Stimulated activated CD8-positive, alpha-beta memory T cell treated with anti-CD3 and anti-CD28 coated beads, Interleukin-12 subunit alpha, Interleukin-12 subunit beta, amount 100 ng/mL, for 1 hour (primary cell): Measurements from ENCODE around the gene THBS1.

ENCODE experiments used
- DNase-seq: peaks from one replicate; pipeline ENCODE4 v3.0.0-alpha.2; 2020; ENCODE audit warnings: low read depth

THBS1 gene

DNA sequence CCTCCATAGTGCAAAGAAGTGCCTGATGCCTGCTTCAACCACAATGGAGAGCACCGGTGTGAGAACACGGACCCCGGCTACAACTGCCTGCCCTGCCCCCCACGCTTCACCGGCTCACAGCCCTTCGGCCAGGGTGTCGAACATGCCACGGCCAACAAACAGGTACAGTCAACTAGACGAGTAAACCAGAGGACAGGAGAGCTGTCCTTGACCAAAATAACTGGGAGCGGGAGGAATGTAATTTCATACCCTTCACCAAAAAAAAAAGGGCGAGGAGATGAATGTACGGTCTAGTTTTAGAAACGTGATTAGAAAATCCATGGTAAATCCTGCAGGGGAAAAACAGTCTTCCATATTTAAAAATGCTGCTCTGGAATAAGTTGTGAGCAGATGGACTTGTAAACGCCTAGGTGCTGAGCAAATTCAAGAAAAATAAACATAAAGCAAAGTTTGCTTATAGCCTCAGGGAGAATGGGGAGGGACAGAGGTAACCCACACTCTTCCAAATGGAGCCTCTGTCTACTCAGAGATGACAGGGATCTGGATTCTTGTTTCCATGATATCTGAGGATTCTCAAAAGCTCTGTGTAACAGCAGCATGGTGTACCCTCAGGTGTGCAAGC, 8.4 kb downstream of the THBS1 start:
- DNase-seq, result no peak

DNA sequence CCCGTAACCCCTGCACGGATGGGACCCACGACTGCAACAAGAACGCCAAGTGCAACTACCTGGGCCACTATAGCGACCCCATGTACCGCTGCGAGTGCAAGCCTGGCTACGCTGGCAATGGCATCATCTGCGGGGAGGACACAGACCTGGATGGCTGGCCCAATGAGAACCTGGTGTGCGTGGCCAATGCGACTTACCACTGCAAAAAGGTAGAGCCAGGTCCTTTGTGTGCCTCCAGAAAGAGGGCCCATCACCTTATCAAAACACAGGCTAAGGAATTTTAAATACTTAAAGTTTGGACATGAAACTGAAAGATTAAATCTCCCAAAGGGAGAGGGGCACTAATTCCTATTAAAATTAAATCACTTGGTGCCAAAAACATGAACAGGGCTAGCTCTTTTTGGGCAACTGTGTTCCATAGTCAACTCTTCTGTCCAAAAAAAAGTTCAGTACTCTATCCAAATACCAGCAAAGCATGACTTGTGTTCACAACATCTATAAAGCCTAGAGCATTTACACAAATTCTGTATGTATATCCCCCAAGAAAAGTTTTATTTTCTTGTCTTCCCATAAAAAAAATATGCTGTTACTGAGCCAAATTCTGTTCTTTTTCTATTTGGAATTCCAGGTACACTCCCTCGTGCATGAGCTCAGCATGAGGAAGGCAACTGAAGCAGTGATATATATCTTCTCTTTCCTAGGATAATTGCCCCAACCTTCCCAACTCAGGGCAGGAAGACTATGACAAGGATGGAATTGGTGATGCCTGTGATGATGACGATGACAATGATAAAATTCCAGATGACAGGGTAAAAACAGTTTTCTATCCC, 9.2 kb downstream of the THBS1 start:
- no peak for DNase-seq

DNA sequence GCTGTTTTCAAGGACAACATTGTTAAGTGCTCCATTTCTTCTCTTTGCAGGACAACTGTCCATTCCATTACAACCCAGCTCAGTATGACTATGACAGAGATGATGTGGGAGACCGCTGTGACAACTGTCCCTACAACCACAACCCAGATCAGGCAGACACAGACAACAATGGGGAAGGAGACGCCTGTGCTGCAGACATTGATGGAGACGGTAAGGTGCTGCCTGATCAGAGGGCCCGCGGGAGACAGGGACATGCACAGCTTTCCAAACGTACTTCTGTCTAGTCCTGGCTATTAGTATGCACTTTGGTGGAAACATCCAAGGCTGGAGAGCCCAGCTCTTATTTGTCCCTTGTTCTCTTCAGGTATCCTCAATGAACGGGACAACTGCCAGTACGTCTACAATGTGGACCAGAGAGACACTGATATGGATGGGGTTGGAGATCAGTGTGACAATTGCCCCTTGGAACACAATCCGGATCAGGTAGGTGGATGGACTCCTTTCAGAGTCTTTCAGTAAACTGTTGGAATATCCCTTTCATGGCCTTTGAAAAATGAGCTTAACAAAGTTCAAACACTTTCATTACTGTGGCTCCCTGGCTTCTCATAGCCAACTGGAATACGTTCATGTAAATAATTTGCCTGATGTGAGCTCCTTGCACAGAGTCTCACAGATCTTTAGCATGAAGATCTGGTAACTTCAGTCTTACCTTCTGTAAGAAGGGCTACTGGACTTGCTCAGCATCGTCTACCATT, 10.4 kb downstream of the THBS1 start:
- no peak for DNase-seq

DNA sequence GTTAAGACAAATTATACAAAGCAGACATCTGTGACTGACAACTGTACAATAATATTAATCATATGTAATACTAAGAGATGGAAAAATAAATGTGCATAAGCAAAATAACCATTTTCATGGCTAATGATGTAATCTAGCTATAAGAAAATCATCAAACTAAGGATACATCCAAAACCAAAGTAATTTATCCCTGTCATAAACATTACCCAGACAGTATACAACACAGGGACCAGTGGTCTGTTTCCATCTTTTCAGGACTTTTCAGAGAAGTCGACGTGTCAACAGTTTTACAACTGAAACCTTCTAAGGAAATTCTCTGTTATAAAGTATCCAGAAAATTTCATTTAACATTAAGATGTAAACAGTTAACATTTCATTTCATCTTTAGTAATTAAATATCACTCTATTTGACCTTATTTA, 11.0 kb downstream of the THBS1 start:
- no peak for DNase-seq

DNA sequence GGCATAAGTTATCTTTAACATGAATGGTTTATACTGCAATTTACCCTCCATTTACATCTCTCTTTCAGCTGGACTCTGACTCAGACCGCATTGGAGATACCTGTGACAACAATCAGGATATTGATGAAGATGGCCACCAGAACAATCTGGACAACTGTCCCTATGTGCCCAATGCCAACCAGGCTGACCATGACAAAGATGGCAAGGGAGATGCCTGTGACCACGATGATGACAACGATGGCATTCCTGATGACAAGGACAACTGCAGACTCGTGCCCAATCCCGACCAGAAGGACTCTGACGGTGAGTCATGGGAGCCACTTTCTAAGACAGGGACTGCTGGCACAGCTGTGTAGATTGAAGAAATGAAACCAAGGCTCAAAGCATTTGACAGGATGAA, 11.6 kb downstream of the THBS1 start:
- no peak for DNase-seq

DNA sequence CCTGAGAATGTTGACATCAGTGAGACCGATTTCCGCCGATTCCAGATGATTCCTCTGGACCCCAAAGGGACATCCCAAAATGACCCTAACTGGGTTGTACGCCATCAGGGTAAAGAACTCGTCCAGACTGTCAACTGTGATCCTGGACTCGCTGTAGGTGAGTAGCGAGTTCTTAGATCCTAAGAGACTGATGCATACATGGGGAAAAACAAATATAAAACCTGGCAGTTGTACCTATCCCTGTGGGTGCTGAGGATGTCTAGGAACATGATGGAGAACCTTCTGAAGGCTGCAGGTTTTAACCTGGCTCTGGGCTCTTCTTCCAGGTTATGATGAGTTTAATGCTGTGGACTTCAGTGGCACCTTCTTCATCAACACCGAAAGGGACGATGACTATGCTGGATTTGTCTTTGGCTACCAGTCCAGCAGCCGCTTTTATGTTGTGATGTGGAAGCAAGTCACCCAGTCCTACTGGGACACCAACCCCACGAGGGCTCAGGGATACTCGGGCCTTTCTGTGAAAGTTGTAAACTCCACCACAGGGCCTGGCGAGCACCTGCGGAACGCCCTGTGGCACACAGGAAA, 12.3 kb downstream of the THBS1 start:
- DNase-seq, result no peak

DNA sequence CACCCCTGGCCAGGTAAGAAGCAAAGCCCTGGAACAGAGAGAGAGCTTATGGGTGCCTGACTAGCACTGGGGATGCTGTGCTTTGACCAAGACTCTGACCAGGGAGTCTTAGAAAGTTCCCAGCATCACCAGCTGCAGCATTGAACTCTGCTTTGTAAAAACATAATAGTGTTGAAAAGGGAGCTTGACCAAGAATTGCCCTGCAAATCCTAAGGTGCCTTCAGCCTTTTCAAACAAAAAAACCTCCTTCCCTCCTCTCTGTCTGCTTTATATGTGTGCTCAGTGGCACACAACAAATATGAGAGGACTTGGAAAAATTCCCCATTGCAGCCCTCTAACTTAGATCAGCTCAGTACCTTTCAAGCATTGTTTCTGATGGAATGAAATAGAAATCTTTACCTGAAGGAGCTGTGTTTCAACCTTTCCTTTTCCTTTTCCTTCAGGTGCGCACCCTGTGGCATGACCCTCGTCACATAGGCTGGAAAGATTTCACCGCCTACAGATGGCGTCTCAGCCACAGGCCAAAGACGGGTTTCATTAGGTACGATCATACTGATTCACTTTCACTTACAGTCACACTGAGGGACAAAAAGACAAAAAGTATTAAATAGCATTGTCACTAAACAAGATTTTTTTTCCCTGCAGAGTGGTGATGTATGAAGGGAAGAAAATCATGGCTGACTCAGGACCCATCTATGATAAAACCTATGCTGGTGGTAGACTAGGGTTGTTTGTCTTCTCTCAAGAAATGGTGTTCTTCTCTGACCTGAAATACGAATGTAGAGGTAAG, 13.0 kb downstream of the THBS1 start:
- no peak for DNase-seq

DNA sequence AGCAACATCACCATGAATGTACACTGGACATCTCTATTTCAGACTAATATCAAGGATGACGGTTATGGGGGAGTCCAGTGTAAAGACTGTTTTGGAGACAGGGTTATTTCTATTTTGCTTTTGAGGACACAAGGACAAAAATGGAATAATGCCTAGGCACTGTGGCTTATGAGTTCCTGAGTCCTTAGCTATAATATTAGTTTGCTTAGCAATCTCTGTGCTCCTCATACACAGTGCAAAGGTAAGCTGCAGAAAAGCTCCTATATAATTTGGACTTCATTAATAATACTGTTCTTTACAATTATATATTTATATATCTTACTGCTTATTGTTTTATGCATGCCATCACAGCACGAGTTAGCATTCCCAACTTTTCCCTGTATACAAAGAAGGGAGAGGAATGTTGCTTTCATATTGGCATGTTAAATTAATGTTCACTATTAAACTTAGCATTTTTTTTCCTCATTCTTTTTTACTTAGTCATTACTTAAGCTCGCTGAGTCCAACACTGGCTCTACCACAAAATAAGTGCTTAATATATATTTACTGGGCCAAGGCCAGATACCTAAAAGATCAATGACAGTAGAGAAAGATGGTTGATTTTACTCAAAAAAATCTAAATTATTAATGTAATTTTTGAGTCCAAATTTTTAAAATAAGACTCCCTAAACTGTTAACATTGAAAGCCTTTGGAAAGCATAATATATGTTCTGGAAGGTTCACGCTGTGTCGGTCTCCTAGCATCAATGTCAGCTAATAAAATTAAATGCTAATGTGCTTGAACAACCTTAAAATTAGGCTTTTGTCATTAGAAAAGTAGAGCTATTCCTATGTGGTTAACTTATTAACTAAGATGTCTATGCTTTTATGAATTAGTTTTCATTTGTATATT, 13.8 kb downstream of the THBS1 start:
- no peak for DNase-seq

DNA sequence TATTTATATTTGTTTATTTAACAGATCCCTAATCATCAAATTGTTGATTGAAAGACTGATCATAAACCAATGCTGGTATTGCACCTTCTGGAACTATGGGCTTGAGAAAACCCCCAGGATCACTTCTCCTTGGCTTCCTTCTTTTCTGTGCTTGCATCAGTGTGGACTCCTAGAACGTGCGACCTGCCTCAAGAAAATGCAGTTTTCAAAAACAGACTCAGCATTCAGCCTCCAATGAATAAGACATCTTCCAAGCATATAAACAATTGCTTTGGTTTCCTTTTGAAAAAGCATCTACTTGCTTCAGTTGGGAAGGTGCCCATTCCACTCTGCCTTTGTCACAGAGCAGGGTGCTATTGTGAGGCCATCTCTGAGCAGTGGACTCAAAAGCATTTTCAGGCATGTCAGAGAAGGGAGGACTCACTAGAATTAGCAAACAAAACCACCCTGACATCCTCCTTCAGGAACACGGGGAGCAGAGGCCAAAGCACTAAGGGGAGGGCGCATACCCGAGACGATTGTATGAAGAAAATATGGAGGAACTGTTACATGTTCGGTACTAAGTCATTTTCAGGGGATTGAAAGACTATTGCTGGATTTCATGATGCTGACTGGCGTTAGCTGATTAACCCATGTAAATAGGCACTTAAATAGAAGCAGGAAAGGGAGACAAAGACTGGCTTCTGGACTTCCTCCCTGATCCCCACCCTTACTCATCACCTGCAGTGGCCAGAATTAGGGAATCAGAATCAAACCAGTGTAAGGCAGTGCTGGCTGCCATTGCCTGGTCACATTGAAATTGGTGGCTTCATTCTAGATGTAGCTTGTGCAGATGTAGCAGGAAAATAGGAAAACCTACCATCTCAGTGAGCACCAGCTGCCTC, 14.7 kb downstream of the THBS1 start:
- DNase-seq, result no peak

DNA sequence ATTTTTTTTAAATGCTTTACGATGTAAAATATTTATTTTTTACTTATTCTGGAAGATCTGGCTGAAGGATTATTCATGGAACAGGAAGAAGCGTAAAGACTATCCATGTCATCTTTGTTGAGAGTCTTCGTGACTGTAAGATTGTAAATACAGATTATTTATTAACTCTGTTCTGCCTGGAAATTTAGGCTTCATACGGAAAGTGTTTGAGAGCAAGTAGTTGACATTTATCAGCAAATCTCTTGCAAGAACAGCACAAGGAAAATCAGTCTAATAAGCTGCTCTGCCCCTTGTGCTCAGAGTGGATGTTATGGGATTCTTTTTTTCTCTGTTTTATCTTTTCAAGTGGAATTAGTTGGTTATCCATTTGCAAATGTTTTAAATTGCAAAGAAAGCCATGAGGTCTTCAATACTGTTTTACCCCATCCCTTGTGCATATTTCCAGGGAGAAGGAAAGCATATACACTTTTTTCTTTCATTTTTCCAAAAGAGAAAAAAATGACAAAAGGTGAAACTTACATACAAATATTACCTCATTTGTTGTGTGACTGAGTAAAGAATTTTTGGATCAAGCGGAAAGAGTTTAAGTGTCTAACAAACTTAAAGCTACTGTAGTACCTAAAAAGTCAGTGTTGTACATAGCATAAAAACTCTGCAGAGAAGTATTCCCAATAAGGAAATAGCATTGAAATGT, 15.6 kb downstream of the THBS1 start:
- no peak for DNase-seq

DNA sequence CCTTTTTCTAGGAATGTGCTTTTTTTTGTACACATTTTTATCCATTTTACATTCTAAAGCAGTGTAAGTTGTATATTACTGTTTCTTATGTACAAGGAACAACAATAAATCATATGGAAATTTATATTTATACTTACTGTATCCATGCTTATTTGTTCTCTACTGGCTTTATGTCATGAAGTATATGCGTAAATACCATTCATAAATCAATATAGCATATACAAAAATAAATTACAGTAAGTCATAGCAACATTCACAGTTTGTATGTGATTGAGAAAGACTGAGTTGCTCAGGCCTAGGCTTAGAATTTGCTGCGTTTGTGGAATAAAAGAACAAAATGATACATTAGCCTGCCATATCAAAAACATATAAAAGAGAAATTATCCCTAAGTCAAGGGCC, 16.5 kb downstream of the THBS1 start:
- no peak for DNase-seq

DNA sequence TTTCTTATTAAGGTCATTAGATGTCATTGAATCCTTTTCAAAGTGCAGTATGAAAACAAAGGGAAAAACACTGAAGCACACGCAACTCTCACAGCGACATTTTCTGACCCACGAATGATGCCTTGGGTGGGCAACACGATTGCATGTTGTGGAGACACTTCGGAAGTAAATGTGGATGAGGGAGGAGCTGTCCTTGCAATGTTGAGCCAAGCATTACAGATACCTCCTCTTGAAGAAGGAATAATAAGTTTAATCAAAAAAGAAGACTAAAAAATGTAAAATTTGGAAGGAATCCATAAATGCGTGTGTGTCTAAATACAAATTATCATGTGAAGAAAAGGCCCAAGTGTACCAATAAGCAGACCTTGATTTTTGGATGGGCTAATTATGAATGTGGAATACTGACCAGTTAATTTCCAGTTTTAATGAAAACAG, 16.9 kb downstream of the THBS1 start:
- DNase-seq, result no peak

DNA sequence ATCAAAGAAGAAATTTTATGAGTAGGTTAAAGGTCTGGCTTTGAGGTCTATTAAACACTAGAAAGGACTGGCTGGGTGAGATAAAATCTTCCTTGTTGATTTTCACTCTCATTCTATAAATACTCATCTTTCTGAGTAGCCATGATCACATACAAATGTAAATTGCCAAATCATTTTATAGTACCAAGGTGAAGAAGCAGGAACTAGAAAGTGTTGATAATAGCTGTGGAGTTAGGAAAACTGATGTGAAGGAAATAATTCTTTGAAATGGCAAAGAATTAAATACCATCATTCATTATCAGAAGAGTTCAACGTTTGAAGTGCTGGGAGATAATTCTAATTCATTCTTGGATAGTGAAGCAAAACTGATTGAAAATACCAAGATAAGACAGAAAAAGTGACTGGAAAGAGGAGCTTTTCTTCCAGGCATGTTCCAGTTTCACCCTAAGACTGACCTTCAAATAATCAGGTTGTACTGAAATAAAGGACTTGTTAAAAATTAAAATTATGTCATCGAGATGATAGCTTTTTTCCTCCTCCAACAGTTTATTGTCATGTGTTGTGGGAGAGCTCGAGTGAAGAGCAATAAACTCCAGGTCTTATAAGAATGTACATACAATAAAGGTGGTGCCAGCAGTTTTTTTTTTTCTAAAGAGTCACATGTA, 17.4 kb downstream of the THBS1 start:
- no peak for DNase-seq

DNA sequence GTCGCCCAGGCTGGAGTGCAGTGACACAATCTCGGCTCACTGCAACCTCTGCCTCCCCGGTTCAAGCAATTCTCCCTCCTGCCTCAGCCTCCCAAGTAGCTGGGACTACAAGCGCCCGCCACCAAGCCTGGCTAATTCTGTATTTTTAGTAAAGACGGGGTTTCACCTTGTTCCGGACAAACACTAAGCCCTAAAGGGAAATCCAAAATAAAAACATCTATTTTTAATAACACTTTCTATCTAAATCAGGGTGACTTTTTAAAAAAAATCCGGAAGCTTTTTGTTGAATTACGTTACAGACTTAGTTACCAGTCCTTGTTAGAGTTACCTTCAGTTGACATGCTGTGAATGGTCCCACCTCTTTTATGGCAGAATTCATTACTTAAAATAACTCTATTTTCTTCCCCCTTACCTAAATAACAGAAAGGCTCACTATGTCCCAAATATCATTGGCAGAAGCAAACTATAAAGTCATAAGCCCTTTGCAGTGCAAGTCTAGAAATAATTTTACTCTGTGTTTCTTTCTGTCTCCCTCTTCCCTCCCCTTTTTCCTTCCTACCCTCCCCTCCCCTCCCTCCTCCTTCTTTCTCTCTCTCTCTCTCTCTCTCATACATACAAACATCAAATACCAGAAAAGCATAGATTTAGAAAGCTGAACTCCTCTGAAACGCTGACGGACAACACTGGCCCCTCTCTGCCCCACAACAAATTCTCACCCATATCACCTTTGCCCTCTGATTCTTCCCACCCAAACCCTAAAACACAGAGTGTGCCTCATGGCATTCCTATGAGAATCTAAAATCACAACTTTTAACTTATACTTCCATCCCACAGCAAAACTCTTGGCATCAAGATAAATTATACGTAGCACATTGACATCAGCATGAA, 18.3 kb downstream of the THBS1 start:
- DNase-seq, result no peak

DNA sequence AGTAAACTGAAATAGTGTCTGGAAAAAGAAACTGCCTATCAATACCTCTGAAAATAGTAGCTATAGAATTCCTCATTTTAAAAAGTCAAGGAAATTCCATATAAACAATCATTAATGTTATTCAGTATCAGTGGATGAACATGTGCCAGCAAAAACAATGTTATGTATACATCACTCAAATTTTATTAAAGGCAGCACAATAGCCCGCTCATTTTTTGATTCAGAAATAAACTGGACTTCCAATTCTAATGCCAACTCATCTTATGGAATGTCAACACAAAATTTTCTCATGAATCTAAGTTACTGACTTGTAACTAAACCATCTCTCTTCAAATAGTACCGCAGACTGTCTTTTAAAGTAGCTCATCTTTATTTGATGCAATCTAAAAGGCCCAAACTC, 19.0 kb downstream of the THBS1 start:
- no peak for DNase-seq

DNA sequence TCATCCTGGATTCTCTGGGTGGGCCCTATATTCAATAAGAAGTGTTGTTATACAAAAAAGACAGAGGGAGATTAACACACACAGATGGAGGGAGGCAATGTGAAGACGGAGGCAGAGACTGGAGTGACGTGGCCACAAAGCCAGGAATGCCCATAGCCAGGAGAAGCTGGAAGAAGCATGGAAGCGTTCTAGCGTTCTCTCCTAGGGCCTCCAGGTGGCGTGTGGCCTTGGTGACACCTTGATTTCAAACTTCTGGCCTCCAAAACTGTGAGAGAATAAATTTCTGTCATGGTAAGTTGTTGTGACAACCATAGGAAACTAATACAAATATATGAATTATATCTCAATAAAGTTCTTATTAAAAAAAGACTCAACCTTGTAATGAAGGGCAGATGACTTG, 21.3 kb downstream of the THBS1 start:
- no peak for DNase-seq

DNA sequence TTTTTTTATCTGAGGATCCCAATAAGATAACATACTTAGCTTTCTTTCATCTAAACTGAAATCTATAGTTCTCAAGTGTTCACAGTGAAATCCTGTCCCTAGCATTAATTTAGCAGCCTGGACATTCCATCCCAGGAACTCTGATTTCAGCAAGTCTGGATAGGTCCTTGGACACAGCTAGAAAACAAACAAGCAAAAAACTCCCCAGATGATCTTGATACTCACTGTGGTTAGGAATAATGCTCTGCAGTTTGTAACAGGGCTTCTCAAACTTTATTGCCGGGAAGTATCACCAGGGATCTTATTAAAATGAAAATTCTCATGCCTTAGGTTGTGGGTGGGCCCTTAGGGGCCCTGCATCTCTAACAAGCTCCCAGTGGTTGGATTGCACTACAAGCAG, 24.3 kb downstream of the THBS1 start:
- no peak for DNase-seq
